SU-DHL-6 (cell line): Measurements from ENCODE around the gene NCOA5.

ENCODE experiments used
- EZH2phosphoT487 ChIP-seq: fragments of 200-600 bp; sonication (generic), shearing (Covaris generic); conservative IDR thresholded peaks from 2 replicates; pipeline ENCODE4 v1.6.1; 2018; ENCODE audit warnings: mild to moderate bottlenecking, antibody characterized with exemption, low read length, moderate library complexity, mixed read lengths
- TF ChIP-seq, protein P1 (sequence below): fragments of 200-600 bp; sonication (generic); IDR thresholded peaks from one replicate; pipeline ENCODE4 v1.5.1; 2017; ENCODE audit warnings: antibody characterized with exemption, mild to moderate bottlenecking, low read length, moderate library complexity; ENCODE audit not compliant: insufficient read depth, poor library complexity, severe bottlenecking

GRCh38 chr20:46128310-46129151, 38.8 kb upstream of the NCOA5 start:
- TF ChIP-seq, protein P1, sequence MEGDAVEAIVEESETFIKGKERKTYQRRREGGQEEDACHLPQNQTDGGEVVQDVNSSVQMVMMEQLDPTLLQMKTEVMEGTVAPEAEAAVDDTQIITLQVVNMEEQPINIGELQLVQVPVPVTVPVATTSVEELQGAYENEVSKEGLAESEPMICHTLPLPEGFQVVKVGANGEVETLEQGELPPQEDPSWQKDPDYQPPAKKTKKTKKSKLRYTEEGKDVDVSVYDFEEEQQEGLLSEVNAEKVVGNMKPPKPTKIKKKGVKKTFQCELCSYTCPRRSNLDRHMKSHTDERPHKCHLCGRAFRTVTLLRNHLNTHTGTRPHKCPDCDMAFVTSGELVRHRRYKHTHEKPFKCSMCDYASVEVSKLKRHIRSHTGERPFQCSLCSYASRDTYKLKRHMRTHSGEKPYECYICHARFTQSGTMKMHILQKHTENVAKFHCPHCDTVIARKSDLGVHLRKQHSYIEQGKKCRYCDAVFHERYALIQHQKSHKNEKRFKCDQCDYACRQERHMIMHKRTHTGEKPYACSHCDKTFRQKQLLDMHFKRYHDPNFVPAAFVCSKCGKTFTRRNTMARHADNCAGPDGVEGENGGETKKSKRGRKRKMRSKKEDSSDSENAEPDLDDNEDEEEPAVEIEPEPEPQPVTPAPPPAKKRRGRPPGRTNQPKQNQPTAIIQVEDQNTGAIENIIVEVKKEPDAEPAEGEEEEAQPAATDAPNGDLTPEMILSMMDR, result peak; percentile 50
- TF ChIP-seq EZH2phosphoT487, result no peak
